Measurements from ENCODE around the gene MAN2C1. TPM values are rescaled to one million over a fixed set of nuclear protein-coding genes. Genes with fewer than 3 reads are reported as not detected.
"Not testable (repeated sequence)": the region's sequence is repeated elsewhere in the genome, so short reads cannot be mapped to it uniquely, and the experiment has no call there.

Gene MAN2C1
- total RNA-seq, 1 donor from 2014 or later = 252 TPM

DNA sequence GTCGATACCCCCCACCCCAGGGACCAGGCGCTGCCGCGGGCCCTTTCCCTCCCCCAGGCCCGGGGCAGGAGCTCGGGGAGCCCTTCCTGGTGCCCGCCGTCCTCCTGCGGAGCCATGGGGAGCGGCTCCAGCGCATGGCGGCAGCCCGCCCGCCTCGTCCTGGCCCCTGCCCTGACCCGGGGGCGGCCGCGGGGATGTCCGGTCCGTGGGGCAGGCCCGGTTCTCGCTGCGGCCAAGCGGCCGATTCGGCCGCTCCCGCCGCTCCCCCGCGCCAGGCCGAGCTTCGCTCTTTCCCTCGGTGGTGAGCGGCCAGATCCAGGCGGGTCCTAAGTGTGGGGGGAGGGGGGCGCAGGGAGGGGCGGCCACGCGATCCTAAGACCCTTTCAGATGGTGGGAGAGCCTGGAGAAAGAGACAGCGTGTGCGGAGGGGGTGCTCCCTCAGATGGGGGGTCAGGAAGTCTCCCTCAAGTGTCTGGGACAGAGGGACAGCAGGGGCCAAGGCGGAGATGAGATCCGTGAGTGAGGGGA is 20.3 kb downstream of the MAN2C1 start:
- H3K27ac ChIP-seq = peak overlapping the region; percentile 84
- no peaks in the 10 kb centered on the region for H3K27me3 ChIP-seq
- ATAC-seq (peak; percentile 48), DNase-seq (peak; percentile 73)
- H3K36me3 ChIP-seq = no peaks in the 10 kb centered on the region
- no peaks in the 10 kb centered on the region for H3K9me3 ChIP-seq
- intact Hi-C loops (cut with DNase I) = no loop called here
- peaks cover 20% of the 10 kb centered on the region for H3K4me1 ChIP-seq
- TF ChIP-seq, protein P1, sequence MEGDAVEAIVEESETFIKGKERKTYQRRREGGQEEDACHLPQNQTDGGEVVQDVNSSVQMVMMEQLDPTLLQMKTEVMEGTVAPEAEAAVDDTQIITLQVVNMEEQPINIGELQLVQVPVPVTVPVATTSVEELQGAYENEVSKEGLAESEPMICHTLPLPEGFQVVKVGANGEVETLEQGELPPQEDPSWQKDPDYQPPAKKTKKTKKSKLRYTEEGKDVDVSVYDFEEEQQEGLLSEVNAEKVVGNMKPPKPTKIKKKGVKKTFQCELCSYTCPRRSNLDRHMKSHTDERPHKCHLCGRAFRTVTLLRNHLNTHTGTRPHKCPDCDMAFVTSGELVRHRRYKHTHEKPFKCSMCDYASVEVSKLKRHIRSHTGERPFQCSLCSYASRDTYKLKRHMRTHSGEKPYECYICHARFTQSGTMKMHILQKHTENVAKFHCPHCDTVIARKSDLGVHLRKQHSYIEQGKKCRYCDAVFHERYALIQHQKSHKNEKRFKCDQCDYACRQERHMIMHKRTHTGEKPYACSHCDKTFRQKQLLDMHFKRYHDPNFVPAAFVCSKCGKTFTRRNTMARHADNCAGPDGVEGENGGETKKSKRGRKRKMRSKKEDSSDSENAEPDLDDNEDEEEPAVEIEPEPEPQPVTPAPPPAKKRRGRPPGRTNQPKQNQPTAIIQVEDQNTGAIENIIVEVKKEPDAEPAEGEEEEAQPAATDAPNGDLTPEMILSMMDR (IDR thresholded peaks at IDR 0.05) = no peak
- peak overlapping the region; percentile 97 for H3K4me3 ChIP-seq

DNA sequence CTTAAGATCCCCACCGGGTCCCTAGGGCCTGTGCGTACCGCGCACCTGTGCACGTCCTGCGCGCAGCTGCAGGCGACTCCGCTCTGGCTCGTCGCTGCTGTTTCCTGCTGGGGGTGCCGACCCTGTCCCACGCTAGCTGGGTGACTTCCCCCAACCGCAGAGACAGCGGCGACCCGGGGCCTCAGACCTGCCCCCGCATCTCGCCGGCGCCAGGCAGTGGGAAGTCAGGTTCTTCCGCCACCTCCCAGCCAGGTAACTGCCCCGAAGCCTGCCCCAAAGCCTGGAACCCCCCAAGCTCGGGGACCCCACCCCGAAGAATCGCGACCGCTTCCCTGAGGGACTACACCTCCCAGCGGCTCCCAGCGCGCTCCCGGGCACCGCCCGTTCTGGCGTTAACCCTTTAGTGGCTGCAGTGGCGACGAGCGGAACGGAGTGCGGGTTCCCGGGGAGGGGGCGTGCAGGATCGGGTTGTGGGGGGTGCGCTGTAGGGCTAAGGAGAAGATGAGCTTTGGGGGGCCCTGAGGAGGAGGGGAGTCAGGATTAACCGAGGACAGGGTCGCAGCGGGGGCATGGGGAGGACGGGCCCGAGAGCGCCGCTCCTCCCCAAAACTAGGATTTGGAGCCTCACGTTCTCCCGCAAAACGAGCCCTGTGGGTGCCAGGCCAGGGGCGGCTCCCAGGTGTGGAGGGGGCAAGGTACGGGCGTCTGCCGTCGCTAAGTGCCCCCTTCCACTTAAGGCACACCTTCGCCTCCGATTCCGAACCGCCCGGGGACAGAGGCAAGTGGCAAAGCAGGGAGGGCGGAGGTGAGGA is 21.0 kb downstream of the MAN2C1 start:
- H3K4me3 ChIP-seq = peak overlapping the region; percentile 97
- ATAC-seq (peak; percentile 82), DNase-seq (peak; percentile 87)
- H3K27ac ChIP-seq = peak overlapping the region; percentile 84
- intact Hi-C loops (cut with DNase I) = no loop called here
- no peaks in the 10 kb centered on the region for H3K9me3 ChIP-seq
- H3K27me3 ChIP-seq = no peaks in the 10 kb centered on the region
- TF ChIP-seq, protein P1 (IDR thresholded peaks at IDR 0.05) = no peak
- H3K4me1 ChIP-seq = peaks cover 20% of the 10 kb centered on the region
- no peaks in the 10 kb centered on the region for H3K36me3 ChIP-seq

DNA sequence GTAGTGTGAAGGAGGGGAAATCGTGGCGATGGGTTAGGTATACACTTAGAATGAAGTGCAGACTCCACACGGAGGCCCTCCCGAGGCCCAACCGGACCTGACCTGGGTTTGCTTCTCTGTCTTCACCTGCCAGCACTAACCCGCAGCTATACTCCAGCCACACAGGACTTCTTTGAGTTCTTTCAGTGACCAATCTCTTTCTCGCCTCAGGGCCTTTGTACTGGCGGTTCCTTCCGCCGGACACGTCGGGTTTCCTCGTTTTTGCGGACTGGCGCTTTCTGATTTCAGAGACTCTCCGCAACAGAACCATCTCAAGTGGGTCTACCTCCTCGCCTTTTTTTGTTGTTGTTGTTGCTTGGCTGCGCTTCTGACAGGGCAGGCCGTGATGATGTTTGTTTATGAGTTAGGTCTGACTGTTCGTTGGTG is 21.6 kb downstream of the MAN2C1 start, which contains the start of gene NEIL1:
Gene NEIL1 (plus strand): TSS at position 244 of the 426 bp plus-strand sequence. CDS start 1,867 bp downstream, outside the sequence.
- ATAC-seq (peak; percentile 30), DNase-seq (peak; percentile 74)
- Histone ChIP-seq H3K4me3 (peak within 1 kb of the TSS; percentile 97), H3K36me3 (no peaks in the 10 kb centered on the region), H3K27ac (peak within 1 kb of the TSS; percentile 84), H3K9me3 (no peaks in the 10 kb centered on the region), H3K4me1 (peaks cover 20% of the 10 kb centered on the region), H3K27me3 (no peaks in the 10 kb centered on the region)
- intact Hi-C loops (cut with DNase I) = no loop called here
- TF ChIP-seq, protein P1 (IDR thresholded peaks at IDR 0.05) = no peak

DNA sequence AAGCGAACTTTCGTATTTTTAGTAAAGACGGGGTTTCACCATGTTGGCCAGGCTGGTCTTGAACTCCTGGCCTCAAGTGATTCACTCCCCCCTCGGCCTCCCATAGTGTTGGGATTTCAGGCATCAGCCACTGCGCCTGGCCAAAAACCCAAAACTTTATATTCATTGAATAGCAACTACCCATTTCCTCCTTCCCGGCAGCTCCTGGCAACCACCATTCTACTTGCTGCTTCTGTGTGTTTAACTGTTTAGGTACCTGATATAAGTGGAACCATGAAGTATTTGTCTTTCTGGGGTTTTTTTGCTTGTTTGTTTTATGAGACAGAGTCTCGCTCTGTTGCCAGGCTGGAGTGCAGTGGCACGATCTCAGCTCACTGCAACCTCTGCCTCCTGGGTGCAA is 24.5 kb downstream of the MAN2C1 start:
- ATAC-seq; intact Hi-C loops (cut with DNase I); H3K27me3 ChIP-seq; H3K9me3 ChIP-seq; DNase-seq; H3K4me3 ChIP-seq; H3K27ac ChIP-seq: not testable (repeated sequence)
- Histone ChIP-seq H3K36me3 (peaks cover 11% of the 10 kb centered on the region), H3K4me1 (peaks cover 13% of the 10 kb centered on the region)

DNA sequence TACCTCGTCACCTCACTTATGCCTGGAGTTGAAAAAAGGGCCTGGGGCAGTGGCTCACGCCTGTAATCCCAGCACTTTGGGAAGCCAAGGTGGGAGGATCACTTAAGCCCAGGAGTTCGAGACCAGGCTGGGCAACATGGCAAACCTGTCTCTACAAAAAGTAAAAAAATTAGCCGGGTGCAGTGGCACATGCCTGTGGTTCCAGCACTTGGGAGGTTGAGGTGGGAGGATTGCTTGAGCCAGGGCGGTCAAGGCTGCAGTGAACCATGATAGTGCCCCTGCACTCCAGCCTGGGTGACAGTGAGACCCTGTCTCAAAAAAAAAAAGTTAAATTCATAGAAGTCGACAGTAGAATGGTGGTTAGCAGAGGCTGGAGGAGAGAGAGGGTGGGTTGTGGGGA is 26.2 kb downstream of the MAN2C1 start:
- TF ChIP-seq, protein P1 (IDR thresholded peaks at IDR 0.05) = no peak

More for the DNA sequence above, 26.2 kb downstream of the MAN2C1 start:
- no peak overlapping the region for H3K4me3 ChIP-seq
- no peaks in the 10 kb centered on the region for H3K27me3 ChIP-seq
- H3K36me3 ChIP-seq = peaks cover 11% of the 10 kb centered on the region
- H3K9me3 ChIP-seq = no peaks in the 10 kb centered on the region
- H3K27ac ChIP-seq = no peak overlapping the region
- no peak for ATAC-seq
- H3K4me1 ChIP-seq = peaks cover 6% of the 10 kb centered on the region
- intact Hi-C loops (cut with DNase I) = no loop called here
- no peak for DNase-seq

Data from upper lobe of right lung (tissue), 1 donor.